Activated CD8-positive, alpha-beta memory T cell treated with anti-CD3 and anti-CD28 coated beads, Interleukin-2, amount 50 U/mL, for 1 hour (primary cell): ENCODE data around the gene CWC15.
"Not testable (repeated sequence)": the region's sequence is repeated elsewhere in the genome, so short reads cannot be mapped to it uniquely, and the experiment has no call there.

Experiments
- DNase-seq: peaks from one replicate; pipeline ENCODE4 v3.0.0-alpha.2; 2020; ENCODE audit errors: extremely low read depth

The CWC15 gene

GRCh38 chr11:94973099-94973968 is at the start of gene CWC15, which contains the start of gene KDM4D:
Gene CWC15, minus strand, starts transcription at chr11:94973556. Its CDS starts 1,371 bp downstream, at chr11:94972185.
Gene KDM4D, plus strand, starts transcription at chr11:94973709. Its CDS starts 23,664 bp downstream, at chr11:94997373.
- DNase-seq = peak; percentile 86

- not testable (repeated sequence) for DNase-seq
These were observed 48.1 kb upstream of the CWC15 start for GRCh38 chr11:95021468-95021867.

GRCh38 chr11:95016139-95016538 is 42.8 kb upstream of the CWC15 start:
- DNase-seq = no peak

DNA sequence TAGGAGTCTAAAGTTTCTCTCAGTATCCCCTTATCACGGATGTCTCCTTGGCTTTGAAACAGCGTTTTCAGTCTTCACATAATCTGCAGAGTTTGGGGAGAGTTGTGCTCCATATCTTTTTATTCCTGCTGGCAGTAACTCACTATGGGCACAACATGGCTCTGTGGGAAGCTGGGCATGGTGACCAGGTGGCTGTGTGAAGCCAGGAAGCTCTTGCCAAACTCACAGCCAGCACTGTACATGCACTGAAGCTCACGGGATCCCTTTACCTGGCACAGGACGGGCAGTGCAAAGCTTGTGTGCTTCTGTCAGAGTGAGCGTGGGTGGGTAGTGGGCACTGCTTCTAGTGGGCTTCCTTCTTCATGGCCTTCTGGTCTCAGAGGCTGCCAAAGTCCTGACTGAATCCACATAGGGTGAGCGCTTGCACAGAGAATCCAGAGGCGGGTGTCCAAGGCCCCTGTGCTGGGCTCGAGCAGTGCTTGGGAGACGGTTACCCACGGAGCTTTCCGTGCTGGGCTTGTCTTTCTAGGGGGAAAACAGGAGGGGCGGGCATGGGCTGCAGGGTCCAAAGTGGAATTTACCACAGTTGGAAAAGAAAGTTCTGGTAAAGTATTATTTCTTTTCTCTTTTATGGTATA is 40.9 kb upstream of the CWC15 start:
- DNase-seq = no peak

DNA sequence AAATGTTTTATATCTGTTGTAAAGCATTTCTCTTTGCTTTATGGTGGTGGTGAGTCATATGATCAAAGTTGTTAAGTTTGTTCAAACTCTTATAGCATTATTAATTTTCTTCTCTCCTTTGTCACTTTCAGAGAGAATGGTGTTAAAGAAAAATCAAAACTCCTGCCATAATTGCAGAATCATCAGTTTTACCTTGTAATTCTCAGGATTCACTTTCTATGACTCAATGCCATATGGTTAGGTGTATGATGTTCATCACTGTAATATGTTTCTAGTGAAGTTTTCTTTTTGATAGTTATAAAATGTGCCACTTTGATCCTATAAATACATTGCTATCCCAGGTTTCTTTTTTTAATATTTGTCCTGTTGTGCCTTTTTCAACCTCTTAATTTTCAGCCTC is 38.0 kb upstream of the CWC15 start:
- no peak for DNase-seq

- no peak for DNase-seq
These were observed 32.3 kb upstream of the CWC15 start for GRCh38 chr11:95005642-95006041.

GRCh38 chr11:95003716-95004115 is 30.4 kb upstream of the CWC15 start:
- DNase-seq = no peak

- DNase-seq = no peak
These were observed 24.9 kb upstream of the CWC15 start for GRCh38 chr11:94998285-94998684.

DNA sequence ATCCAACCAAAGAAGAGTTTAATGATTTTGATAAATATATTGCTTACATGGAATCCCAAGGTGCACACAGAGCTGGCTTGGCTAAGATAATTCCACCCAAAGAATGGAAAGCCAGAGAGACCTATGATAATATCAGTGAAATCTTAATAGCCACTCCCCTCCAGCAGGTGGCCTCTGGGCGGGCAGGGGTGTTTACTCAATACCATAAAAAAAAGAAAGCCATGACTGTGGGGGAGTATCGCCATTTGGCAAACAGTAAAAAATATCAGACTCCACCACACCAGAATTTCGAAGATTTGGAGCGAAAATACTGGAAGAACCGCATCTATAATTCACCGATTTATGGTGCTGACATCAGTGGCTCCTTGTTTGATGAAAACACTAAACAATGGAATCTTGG is 24.1 kb upstream of the CWC15 start:
- no peak for DNase-seq

- no peak for DNase-seq
These were observed 20.1 kb upstream of the CWC15 start for GRCh38 chr11:94993400-94993943.

- no peak for DNase-seq
These were observed 15.4 kb upstream of the CWC15 start for GRCh38 chr11:94988748-94989147.

GRCh38 chr11:94987378-94987777 is 14.0 kb upstream of the CWC15 start:
- DNase-seq = no peak

DNA sequence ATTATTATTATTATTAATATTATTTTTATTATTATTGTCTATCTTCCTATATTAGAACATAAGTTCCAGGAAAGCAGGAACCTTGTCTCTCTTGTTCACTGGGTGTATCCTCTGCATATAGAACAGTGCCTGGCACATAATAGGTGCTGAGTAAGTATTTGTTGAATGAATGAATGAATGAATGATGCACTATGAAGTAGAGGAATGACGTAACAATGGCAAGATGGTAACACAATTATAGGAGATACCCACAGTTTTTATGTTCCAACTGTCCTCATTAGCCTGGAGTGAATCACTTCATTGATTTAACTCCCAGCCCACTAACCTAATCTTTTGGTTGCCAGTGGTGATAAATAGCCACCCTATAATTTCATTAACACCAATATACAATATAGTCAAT is 2.2 kb upstream of the CWC15 start:
- DNase-seq = no peak

- no peak for DNase-seq
These were observed 822 bp upstream of the CWC15 start for GRCh38 chr11:94974178-94974577.

GRCh38 chr11:94972700-94973098 is 657 bp downstream of the CWC15 start:
- no peak for DNase-seq

DNA sequence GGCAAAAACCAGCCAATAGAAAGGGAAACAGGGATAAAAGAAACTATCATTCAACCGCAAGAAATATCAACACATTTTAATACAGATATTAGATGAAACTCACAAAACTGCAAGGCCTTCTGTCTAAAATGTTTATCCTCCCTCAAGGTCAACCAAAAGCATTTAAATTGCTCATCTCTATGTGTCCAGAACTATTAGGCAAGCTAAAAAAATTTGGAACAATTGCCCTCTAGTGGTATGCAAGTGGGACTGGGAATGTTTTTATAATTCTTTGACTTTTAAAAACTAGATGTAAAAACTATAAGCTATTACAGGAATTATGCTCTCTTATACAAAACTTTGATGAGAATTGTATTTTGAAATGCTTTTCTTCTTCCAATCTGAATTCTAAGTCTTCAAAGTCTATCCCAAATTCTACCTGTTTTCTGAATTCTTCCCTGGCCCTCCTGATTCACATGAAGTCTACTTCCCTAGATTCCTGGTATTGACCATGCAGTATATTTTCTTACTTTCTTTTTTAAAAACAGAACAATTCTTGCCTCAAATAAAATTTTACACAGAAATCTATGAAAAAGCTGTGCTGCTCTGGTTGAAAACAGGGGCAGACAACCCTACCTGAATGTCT is 4.9 kb downstream of the CWC15 start:
- DNase-seq = no peak

- no peak for DNase-seq
These were observed 8.4 kb downstream of the CWC15 start for GRCh38 chr11:94964934-94965333.

DNA sequence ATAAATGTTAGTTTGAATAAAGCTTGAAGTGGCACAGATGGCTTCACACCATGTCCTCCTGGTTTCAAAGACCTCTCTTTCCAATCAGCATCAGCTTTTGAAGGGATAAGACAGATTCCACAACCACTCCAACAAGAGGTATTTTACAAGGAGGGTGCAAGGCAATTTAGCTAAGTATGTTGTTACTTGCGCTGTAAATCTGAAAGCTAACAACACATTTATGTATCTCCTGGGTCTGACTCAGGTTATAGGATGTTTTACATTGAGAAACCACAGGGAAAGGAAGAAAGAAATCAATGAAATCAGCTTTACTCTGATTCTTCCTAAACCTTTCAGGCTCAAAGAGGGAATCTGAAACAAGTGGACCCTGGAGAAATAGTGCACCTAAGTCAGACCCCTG is 12.1 kb downstream of the CWC15 start:
- no peak for DNase-seq

DNA sequence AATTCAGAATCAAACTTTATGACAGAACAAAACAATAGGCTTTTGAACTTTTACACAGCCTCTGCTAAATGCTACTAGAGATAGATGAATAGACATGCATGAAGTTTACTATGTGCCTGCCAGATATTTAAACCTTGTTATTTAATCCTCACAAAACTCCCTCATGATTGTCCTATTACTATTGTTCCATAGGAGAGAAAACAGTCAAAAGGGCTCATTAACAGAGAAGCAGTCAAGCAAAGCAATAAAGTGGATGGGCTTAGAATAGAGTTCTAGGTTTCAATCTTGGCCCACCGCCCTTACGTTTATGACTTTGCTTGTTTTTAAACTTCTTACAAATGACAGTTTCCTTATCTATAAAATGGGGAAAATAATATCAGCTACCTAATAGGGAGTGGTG is 12.9 kb downstream of the CWC15 start:
- no peak for DNase-seq

- DNase-seq = no peak
These were observed 14.2 kb downstream of the CWC15 start for GRCh38 chr11:94959179-94959578.

GRCh38 chr11:94958121-94958696 is 15.1 kb downstream of the CWC15 start:
- no peak for DNase-seq

DNA sequence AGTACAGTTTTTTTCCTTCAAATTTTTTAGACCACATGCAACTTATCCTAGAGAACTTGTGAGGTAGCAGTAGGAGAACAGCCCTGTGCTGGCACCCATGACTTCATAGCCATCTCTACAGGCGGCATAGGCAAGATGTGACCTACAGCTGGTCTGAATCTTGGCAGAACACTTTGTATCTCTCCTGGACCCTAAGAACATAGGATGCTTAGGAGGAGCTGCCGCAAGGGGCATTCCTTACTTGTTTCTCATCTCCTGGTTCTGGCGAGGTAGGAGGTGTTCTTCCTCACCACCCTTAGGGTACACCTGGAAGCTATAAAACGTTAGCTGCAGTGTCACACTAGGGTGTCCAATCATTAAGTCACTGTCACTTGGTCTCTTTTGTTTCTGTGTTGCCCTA is 16.4 kb downstream of the CWC15 start:
- no peak for DNase-seq
